ENCODE data around the gene SH3BGRL3. TPM values are rescaled to one million over a fixed set of nuclear protein-coding genes. Genes with fewer than 3 reads are reported as not detected.
"Not testable (repeated sequence)": the region's sequence is repeated elsewhere in the genome, so short reads cannot be mapped to it uniquely, and the experiment has no call there.

SH3BGRL3 gene
- total and polyA plus RNA-seq, 3 experiments from 2014 or later = 447 to 1,786 (median 472) TPM

DNA sequence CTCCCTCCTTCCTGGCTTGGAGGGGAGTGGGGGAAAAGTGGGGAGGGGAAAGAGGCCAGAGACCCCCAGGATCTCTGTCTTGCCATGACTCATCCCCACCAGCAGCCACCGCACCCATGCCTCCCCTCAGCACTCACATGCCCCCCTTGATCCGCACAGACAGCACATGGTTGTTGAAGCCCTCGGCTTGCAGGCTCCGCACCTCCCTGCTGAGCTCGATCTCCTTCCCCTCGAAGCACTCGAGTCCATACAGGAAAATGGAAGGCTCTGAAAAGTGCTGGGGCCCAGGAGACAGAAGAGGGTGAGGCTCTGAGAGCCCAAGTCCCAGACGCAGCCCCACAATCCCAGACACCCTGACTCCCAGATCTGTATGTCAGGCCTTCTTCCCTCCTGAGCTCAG, 48.7 kb downstream of the SH3BGRL3 start:
- no peak overlapping the region for H3K4me3 Mint-ChIP-seq
- no peaks in the 10 kb centered on the region for H3K9me3 ChIP-seq (ENCODE audit: low read length)
- H3K27me3 Mint-ChIP-seq = no peaks in the 10 kb centered on the region
- H3K27me3 ChIP-seq (ENCODE audit: insufficient read depth, low read length, poor library complexity, severe bottlenecking) = no peaks in the 10 kb centered on the region
- peaks cover 0 to 1% (median 0%) of the 10 kb centered on the region in 5 donors for H3K9me3 Mint-ChIP-seq
- no peak for DNase-seq
- H3K36me3 Mint-ChIP-seq = peaks cover 0 to 27% (median 2%) of the 10 kb centered on the region in 3 donors
- H3K4me3 ChIP-seq (ENCODE audit: low read length) = no peak overlapping the region
- H3K4me1 Mint-ChIP-seq = peaks cover 0 to 6% (median 5%) of the 10 kb centered on the region in 3 donors
- H3K27ac ChIP-seq (ENCODE audit: low read depth, low read length) = no peak overlapping the region
- POLR2A ChIA-PET = interaction anchor here (0.7 kb wide), 1 partner anchor 38 kb away, joined by 11 read pairs; no protein-coding TSS in a partner anchor
- CTCF ChIA-PET = interaction anchor here (1.3 to 32.6 kb wide), 3 partner anchors 36 to 89 kb away, joined by 5 to 840 read pairs (median 5); partner anchors contain the start of gene SH3BGRL3
- no peak overlapping the region for H3K27ac Mint-ChIP-seq
- H3K36me3 ChIP-seq (ENCODE audit: insufficient read depth, low read length) = peaks cover 9% of the 10 kb centered on the region
- H3K4me1 ChIP-seq (ENCODE audit: insufficient read depth, low read length) = no peaks in the 10 kb centered on the region

DNA sequence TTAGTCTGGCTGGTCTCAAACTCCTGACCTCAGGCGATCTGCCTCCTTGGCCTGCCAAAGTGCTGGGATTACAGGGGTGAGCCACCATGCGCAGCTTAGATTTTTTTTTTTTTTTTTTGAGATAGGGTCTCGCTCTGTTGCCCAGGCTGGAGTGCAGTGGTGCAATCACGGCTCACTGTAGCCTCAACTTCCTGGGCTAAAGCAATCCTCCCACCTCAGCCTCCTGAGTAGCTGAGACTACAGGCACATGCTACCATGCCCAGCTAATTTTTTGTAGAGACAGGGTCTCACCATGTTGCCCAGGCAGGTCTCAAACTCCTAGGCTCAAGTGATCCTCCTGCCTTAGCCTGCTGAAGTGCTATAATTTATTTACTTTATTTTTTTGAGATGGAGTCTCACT, 49.5 kb downstream of the SH3BGRL3 start:
- not testable (repeated sequence) for H3K9me3 Mint-ChIP-seq; H3K27me3 ChIP-seq (ENCODE audit: insufficient read depth, low read length, poor library complexity, severe bottlenecking); H3K27me3 Mint-ChIP-seq; DNase-seq; H3K9me3 ChIP-seq (ENCODE audit: low read length); H3K27ac Mint-ChIP-seq; H3K4me1 ChIP-seq (ENCODE audit: insufficient read depth, low read length); H3K4me1 Mint-ChIP-seq; H3K4me3 Mint-ChIP-seq; H3K36me3 ChIP-seq (ENCODE audit: insufficient read depth, low read length); H3K4me3 ChIP-seq (ENCODE audit: low read length); H3K27ac ChIP-seq (ENCODE audit: low read depth, low read length)
- ChIA-PET POLR2A (interaction anchor here (1.6 kb wide), 1 partner anchor 7 kb away, joined by 4 read pairs; no protein-coding TSS in a partner anchor), CTCF (interaction anchor here (0.8 to 32.6 kb wide), 3 partner anchors 9 to 88 kb away, joined by 4 to 840 read pairs (median 21); partner anchors contain the start of gene SH3BGRL3)
- H3K36me3 Mint-ChIP-seq = peaks cover 0 to 21% (median under 1%) of the 10 kb centered on the region in 3 donors

DNA sequence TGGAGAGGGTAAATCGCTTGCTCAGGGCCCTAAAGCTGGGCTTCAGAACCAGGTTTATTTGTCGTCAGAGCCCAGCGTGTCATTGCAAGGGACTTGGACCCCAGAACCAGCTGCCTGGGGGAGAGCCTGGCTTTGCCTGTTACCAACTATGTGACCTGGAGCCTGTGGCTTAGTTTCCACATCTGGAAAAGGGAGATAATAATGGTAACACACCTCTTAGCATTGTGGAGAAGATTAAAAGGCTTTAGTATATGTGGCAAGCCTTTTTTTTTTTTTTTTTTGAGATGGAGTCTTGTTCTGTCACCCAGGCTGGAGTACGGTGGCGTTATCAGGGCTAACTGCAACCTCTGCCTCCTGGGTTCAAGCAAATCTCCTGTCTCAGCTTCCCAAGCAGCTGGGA, 50.4 kb downstream of the SH3BGRL3 start:
- Mint-ChIP-seq H3K4me3 (no peak overlapping the region), H3K36me3 (peaks cover 0 to 14% (median 0%) of the 10 kb centered on the region in 3 donors), H3K27me3 (no peaks in the 10 kb centered on the region), H3K9me3 (peaks cover 0 to 1% (median 0%) of the 10 kb centered on the region in 5 donors), H3K4me1 (peaks cover under 1 to 4% (median 2%) of the 10 kb centered on the region in 3 donors), H3K27ac (no peak overlapping the region)
- Histone ChIP-seq H3K27me3 (ENCODE audit: insufficient read depth, low read length, poor library complexity, severe bottlenecking) (no peaks in the 10 kb centered on the region), H3K4me3 (ENCODE audit: low read length) (no peak overlapping the region), H3K36me3 (ENCODE audit: insufficient read depth, low read length) (no peaks in the 10 kb centered on the region), H3K4me1 (ENCODE audit: insufficient read depth, low read length) (peaks cover under 1% of the 10 kb centered on the region), H3K27ac (ENCODE audit: low read depth, low read length) (no peak overlapping the region), H3K9me3 (ENCODE audit: low read length) (no peaks in the 10 kb centered on the region)
- no peak for DNase-seq
- ChIA-PET CTCF (interaction anchor here (0.8 to 32.6 kb wide), 5 partner anchors 10 to 87 kb away, joined by 4 to 840 read pairs (median 18); partner anchors contain the start of gene SH3BGRL3), POLR2A (interaction anchor here (0.7 to 1.6 kb wide), 3 partner anchors 8 to 102 kb away, joined by 4 to 6 read pairs (median 5); partner anchors contain the start of genes CD52 and DHDDS)

Other genes with a start within 250 kb of the SH3BGRL3 start
- not detected for gene SLC30A2, start 234.0 kb upstream of the SH3BGRL3 start, total RNA-seq
- gene SLC30A2, start 234.0 kb upstream of the SH3BGRL3 start, polyA plus RNA-seq = not detected
- not detected for gene TRIM63, start 212.5 kb upstream of the SH3BGRL3 start, total RNA-seq
- gene TRIM63, start 212.5 kb upstream of the SH3BGRL3 start, polyA plus RNA-seq = not detected
- 10 to 100 TPM; 14.5 to 14.6 TPM for gene PDIK1L, start 168.3 kb upstream of the SH3BGRL3 start, total RNA-seq
- 4.2 TPM for gene PDIK1L, start 168.3 kb upstream of the SH3BGRL3 start, polyA plus RNA-seq
- gene FAM110D, start 121.0 kb upstream of the SH3BGRL3 start, total RNA-seq = not detected
- gene FAM110D, start 121.0 kb upstream of the SH3BGRL3 start, polyA plus RNA-seq = not detected
- not detected for gene C1orf232, start 111.1 kb upstream of the SH3BGRL3 start, total RNA-seq
- gene C1orf232, start 111.1 kb upstream of the SH3BGRL3 start, polyA plus RNA-seq = not detected
- gene ZNF593, start 110.2 kb upstream of the SH3BGRL3 start, total RNA-seq = 10 to 100 TPM; 86.4 to 87.9 TPM
- 26.2 TPM for gene ZNF593, start 110.2 kb upstream of the SH3BGRL3 start, polyA plus RNA-seq
- gene ZNF593OS, start 108.3 kb upstream of the SH3BGRL3 start, total RNA-seq = not detected
- 0.85 TPM for gene ZNF593OS, start 108.3 kb upstream of the SH3BGRL3 start, polyA plus RNA-seq
- gene CNKSR1, start 102.6 kb upstream of the SH3BGRL3 start, total RNA-seq = under 1 TPM; 0.37 to 0.86 TPM
- not detected for gene CNKSR1, start 102.6 kb upstream of the SH3BGRL3 start, polyA plus RNA-seq
- gene CATSPER4, start 89.5 kb upstream of the SH3BGRL3 start, total RNA-seq = not detected
- gene CATSPER4, start 89.5 kb upstream of the SH3BGRL3 start, polyA plus RNA-seq = not detected
- gene CEP85, start 45.9 kb upstream of the SH3BGRL3 start, total RNA-seq = 10 to 100 TPM; 28.8 to 29.7 TPM
- gene CEP85, start 45.9 kb upstream of the SH3BGRL3 start, polyA plus RNA-seq = 7.7 TPM
- gene UBXN11, start 26.6 kb downstream of the SH3BGRL3 start, total RNA-seq = 10 to 100 TPM; 35.2 to 35.8 TPM
- 14.3 TPM for gene UBXN11, start 26.6 kb downstream of the SH3BGRL3 start, polyA plus RNA-seq
- gene CD52, start 37.9 kb downstream of the SH3BGRL3 start, total RNA-seq = 100 to 1,000 TPM; 355 to 388 TPM
- 7,622 TPM for gene CD52, start 37.9 kb downstream of the SH3BGRL3 start, polyA plus RNA-seq
- 1 to 10 TPM in 1 of 2 experiments, under 1 TPM in 1; 0.85 to 1.3 TPM for gene CRYBG2, start 74.0 kb downstream of the SH3BGRL3 start, total RNA-seq
- 1.9 TPM for gene CRYBG2, start 74.0 kb downstream of the SH3BGRL3 start, polyA plus RNA-seq
- gene ZNF683, start 92.7 kb downstream of the SH3BGRL3 start, total RNA-seq = 1 to 10 TPM; 2.4 to 2.7 TPM
- gene ZNF683, start 92.7 kb downstream of the SH3BGRL3 start, polyA plus RNA-seq = 205 TPM
- not detected for gene LIN28A, start 130.7 kb downstream of the SH3BGRL3 start, total RNA-seq
- not detected for gene LIN28A, start 130.7 kb downstream of the SH3BGRL3 start, polyA plus RNA-seq
- 10 to 100 TPM; 47.9 to 52.2 TPM for gene DHDDS, start 152.2 kb downstream of the SH3BGRL3 start, total RNA-seq
- 21.6 TPM for gene DHDDS, start 152.2 kb downstream of the SH3BGRL3 start, polyA plus RNA-seq
- 100 to 1,000 TPM; 877 to 878 TPM for gene HMGN2, start 192.4 kb downstream of the SH3BGRL3 start, total RNA-seq
- 599 TPM for gene HMGN2, start 192.4 kb downstream of the SH3BGRL3 start, polyA plus RNA-seq
- 100 to 1,000 TPM; 187 to 189 TPM for gene RPS6KA1, start 249.7 kb downstream of the SH3BGRL3 start, total RNA-seq
- 193 TPM for gene RPS6KA1, start 249.7 kb downstream of the SH3BGRL3 start, polyA plus RNA-seq